Fibroblast of lung (primary cell): ENCODE measurements around the gene NR3C2. TPM values are rescaled to one million over a fixed set of nuclear protein-coding genes. Genes with fewer than 3 reads are reported as not detected.

Experiments used
- DNase-seq, 2 donors: peaks; one replicate each; pipeline versions ENCODE4 v3.0.0 to v3.0.0-alpha.2; 2010; ENCODE audit warnings: low read depth in 2 of 2
- H2AFZ ChIP-seq: 2 replicates; pipeline ENCODE4 v1.5.1; 2012; ENCODE audit warnings: low read length, control low read depth, inconsistent platforms
- H3K27ac ChIP-seq: 2 replicates; pipeline ENCODE4 v1.5.1; 2011; ENCODE audit warnings: low read length, control low read depth; ENCODE audit not compliant: insufficient read depth
- H3K27me3 ChIP-seq: 2 replicates; pipeline ENCODE4 v1.5.1; 2011; ENCODE audit warnings: mild to moderate bottlenecking, low read length; ENCODE audit not compliant: control insufficient read depth, insufficient read depth
- H3K36me3 ChIP-seq: 2 replicates; pipeline ENCODE4 v1.5.1; 2011; ENCODE audit warnings: low read length; ENCODE audit not compliant: control insufficient read depth, insufficient read depth
- H3K4me1 ChIP-seq: 2 replicates; pipeline ENCODE4 v1.5.1; 2011; ENCODE audit warnings: low read length; ENCODE audit not compliant: control insufficient read depth, insufficient read depth; ENCODE audit errors: extremely low read depth
- H3K4me2 ChIP-seq: 2 replicates; pipeline ENCODE4 v1.5.1; 2011; ENCODE audit warnings: low read length, control low read depth; ENCODE audit not compliant: insufficient read depth; ENCODE audit errors: extremely low read depth
- H3K4me3 ChIP-seq, 4 experiments: fragments of 200-600 bp in 1 of 4; sonication (generic) in 1 of 4; replicated peaks in 1 of 4; 2 replicates each; pipeline ENCODE4 v1.5.1; 2011 to 2016; ENCODE audit warnings: low read length in 4 of 4, low read depth in 3 of 4, mild to moderate bottlenecking in 3 of 4, control low read depth in 2 of 4, inconsistent platforms in 1 of 4, mixed read lengths in 1 of 4; ENCODE audit not compliant: insufficient read depth in 1 of 4; ENCODE audit errors: control extremely low read depth in 1 of 4
- H3K79me2 ChIP-seq: 2 replicates; pipeline ENCODE4 v1.5.1; 2012; ENCODE audit warnings: mild to moderate bottlenecking, low read length, inconsistent platforms; ENCODE audit not compliant: control insufficient read depth, insufficient read depth
- H3K9ac ChIP-seq: 2 replicates; pipeline ENCODE4 v1.5.1; 2011; ENCODE audit warnings: mild to moderate bottlenecking, low read length, control low read depth; ENCODE audit not compliant: insufficient read depth
- H3K9me3 ChIP-seq: 2 replicates; pipeline ENCODE4 v1.5.1; 2012; ENCODE audit warnings: low read depth, low read length; ENCODE audit not compliant: control insufficient read depth, insufficient read depth
- H4K20me1 ChIP-seq: 2 replicates; pipeline ENCODE4 v1.5.1; 2011; ENCODE audit warnings: low read length; ENCODE audit not compliant: control insufficient read depth, insufficient read depth; ENCODE audit errors: extremely low read depth
- EZH2 ChIP-seq: IDR thresholded peaks from 2 replicates; pipeline ENCODE4 v1.5.1; 2012; ENCODE audit warnings: low read length, control low read depth, mild to moderate bottlenecking; ENCODE audit errors: missing control alignments
- polyA plus RNA-seq, 2 donors: library from polyadenylated mRNA; depleted of rRNA in 1 of 2; stranded (reverse) in 1 of 2; unstranded in 1 of 2; fragments of >200 nt; gene quantifications; 2 replicates each; pipeline ENCODE4 v1.2.1, GENCODE V29; 2011 to 2012; ENCODE audit warnings: missing spikeins in 1 of 2
- total RNA-seq: library from RNA; depleted of rRNA; stranded (reverse); fragments of >200 nt; gene quantifications from 2 replicates; pipeline ENCODE4 v1.2.1, GENCODE V29; 2014
- TF ChIP-seq, protein P1 (sequence below), 2 donors: IDR thresholded peaks in 1 of 2; conservative IDR thresholded peaks in 1 of 2; 1 replicate in 1 of 2; 2 replicates in 1 of 2; pipeline ENCODE4 v1.5.1; 2011 to 2012; ENCODE audit warnings: low read length in 2 of 2, control low read depth in 1 of 2, inconsistent platforms in 1 of 2, low read depth in 1 of 2, mild to moderate bottlenecking in 1 of 2

Gene NR3C2
- total and polyA plus RNA-seq, 2 donors (not counting 1 experiment from before 2014, with no cell fraction given), result 1.9 to 7.4 TPM

DNA sequence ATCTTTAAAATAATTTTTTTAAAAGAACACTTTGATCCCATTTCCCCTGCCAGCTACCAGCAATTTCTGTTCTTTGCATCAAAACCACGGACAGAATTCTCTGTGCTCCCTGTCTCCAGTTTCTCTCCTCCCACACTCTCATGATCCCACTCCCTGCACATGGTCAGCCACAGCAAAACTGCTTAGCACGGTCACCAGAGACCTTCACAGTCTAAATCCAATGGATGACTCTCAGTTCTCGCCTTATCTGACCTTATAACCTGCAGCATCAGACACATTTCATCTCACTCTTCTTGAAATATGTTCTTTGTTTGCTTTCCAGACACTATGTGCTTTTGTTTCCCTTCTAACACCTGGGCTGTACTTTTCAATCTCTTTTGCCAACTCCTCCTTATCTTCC, 131.5 kb downstream of the NR3C2 start:
- Histone ChIP-seq H3K36me3 (no peaks in the 10 kb centered on the region), H3K9me3 (no peaks in the 10 kb centered on the region), H3K4me2 (no peak overlapping the region), H3K27ac (no peak overlapping the region), H3K4me1 (no peaks in the 10 kb centered on the region), H3K9ac (no peak overlapping the region), H3K79me2 (peaks cover 1% of the 10 kb centered on the region), H2AFZ (no peak overlapping the region), H4K20me1 (no peaks in the 10 kb centered on the region), H3K27me3 (no peaks in the 10 kb centered on the region), H3K4me3 (no peak overlapping the region)
- TF ChIP-seq, protein P1, sequence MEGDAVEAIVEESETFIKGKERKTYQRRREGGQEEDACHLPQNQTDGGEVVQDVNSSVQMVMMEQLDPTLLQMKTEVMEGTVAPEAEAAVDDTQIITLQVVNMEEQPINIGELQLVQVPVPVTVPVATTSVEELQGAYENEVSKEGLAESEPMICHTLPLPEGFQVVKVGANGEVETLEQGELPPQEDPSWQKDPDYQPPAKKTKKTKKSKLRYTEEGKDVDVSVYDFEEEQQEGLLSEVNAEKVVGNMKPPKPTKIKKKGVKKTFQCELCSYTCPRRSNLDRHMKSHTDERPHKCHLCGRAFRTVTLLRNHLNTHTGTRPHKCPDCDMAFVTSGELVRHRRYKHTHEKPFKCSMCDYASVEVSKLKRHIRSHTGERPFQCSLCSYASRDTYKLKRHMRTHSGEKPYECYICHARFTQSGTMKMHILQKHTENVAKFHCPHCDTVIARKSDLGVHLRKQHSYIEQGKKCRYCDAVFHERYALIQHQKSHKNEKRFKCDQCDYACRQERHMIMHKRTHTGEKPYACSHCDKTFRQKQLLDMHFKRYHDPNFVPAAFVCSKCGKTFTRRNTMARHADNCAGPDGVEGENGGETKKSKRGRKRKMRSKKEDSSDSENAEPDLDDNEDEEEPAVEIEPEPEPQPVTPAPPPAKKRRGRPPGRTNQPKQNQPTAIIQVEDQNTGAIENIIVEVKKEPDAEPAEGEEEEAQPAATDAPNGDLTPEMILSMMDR (conservative IDR thresholded peaks at IDR 0.05 in 1 of 2, IDR thresholded peaks at IDR 0.05 in 1 of 2; ENCODE audit: low read depth in 1 of 2, low read length in 2 of 2), result no peak
- no peak for TF ChIP-seq EZH2
- no peak for DNase-seq

DNA sequence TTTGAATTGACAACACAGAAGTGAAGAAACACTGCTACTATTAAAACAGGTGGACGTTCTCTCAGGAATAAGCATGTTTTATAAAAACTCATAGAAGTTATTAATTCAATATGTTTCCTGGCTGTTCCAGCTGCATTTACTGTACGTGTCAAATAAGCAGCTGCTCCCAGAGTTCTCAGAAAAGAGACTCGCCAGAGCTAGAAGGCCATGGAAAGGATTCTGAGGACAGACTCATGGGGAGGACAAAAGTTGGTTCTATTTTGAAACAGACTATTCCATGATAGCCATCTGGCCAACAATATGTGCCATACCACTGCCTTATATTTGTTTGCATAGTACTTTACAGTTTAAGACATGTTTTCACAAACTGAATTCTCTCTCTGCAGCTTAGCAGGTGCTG, 136.5 kb downstream of the NR3C2 start:
- TF ChIP-seq, protein P1 (conservative IDR thresholded peaks at IDR 0.05 in 1 of 2, IDR thresholded peaks at IDR 0.05 in 1 of 2; ENCODE audit: low read depth in 1 of 2, low read length in 2 of 2), result no peak
- TF ChIP-seq EZH2, result no peak
- H3K36me3 ChIP-seq, result no peaks in the 10 kb centered on the region

DNA sequence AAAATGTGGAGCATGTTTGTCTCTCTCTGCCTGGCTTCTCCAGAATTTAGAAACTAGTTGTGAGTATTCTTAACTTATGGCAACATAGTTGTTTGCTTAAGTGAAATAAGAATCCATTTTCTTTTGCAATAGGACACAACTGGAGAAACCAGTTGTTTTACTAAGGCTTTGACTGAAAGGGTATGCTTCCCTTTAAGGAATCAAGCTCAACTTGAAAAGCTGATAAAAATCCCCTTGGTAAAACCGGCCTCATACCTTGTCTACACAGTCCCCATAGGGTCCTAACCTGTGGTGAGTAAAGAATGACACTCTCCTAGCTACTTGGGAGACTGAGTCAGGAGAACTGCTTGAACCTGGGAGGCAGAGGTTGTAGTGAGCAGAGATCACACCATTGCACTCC, 139.8 kb downstream of the NR3C2 start:
- no peak overlapping the region for H3K4me3 ChIP-seq
- no peaks in the 10 kb centered on the region for H4K20me1 ChIP-seq
- no peak overlapping the region for H3K4me2 ChIP-seq
- H3K9me3 ChIP-seq, result no peaks in the 10 kb centered on the region
- DNase-seq, result no peak
- no peaks in the 10 kb centered on the region for H3K4me1 ChIP-seq
- no peaks in the 10 kb centered on the region for H3K79me2 ChIP-seq
- no peaks in the 10 kb centered on the region for H3K36me3 ChIP-seq
- no peak overlapping the region for H2AFZ ChIP-seq
- H3K9ac ChIP-seq, result no peak overlapping the region
- no peaks in the 10 kb centered on the region for H3K27me3 ChIP-seq
- TF ChIP-seq, protein P1 (conservative IDR thresholded peaks at IDR 0.05 in 1 of 2, IDR thresholded peaks at IDR 0.05 in 1 of 2; ENCODE audit: low read depth in 1 of 2, low read length in 2 of 2), result no peak
- TF ChIP-seq EZH2, result no peak
- H3K27ac ChIP-seq, result no peak overlapping the region

More for the DNA sequence above, 136.5 kb downstream of the NR3C2 start:
- H3K4me1 ChIP-seq, result no peaks in the 10 kb centered on the region
- no peak overlapping the region for H3K27ac ChIP-seq
- DNase-seq, result no peak
- H3K4me3 ChIP-seq, result no peak overlapping the region
- H4K20me1 ChIP-seq, result no peaks in the 10 kb centered on the region
- no peaks in the 10 kb centered on the region for H3K9me3 ChIP-seq
- no peak overlapping the region for H3K9ac ChIP-seq
- H3K27me3 ChIP-seq, result no peaks in the 10 kb centered on the region
- no peak overlapping the region for H3K4me2 ChIP-seq
- peaks cover 1% of the 10 kb centered on the region for H3K79me2 ChIP-seq
- no peak overlapping the region for H2AFZ ChIP-seq
